A673 (cell line): Measurements from ENCODE around the gene GMDS.

Source experiments
- EZH2 ChIP-seq: fragments of 200-600 bp; sonication (generic); IDR thresholded peaks from 2 replicates; pipeline ENCODE4 v1.6.1; 2017; ENCODE audit warnings: borderline replicate concordance, low read depth, mild to moderate bottlenecking, mixed read lengths, antibody characterized with exemption, low read length; ENCODE audit not compliant: poor library complexity, severe bottlenecking
- TF ChIP-seq, protein P1 (sequence below): fragments of 300-800, 200-600 bp; sonication (generic); conservative IDR thresholded peaks from 2 replicates; pipeline ENCODE4 v1.5.1; 2017; ENCODE audit warnings: low read depth, mild to moderate bottlenecking, antibody characterized with exemption, low read length, moderate library complexity, mixed read lengths

DNA sequence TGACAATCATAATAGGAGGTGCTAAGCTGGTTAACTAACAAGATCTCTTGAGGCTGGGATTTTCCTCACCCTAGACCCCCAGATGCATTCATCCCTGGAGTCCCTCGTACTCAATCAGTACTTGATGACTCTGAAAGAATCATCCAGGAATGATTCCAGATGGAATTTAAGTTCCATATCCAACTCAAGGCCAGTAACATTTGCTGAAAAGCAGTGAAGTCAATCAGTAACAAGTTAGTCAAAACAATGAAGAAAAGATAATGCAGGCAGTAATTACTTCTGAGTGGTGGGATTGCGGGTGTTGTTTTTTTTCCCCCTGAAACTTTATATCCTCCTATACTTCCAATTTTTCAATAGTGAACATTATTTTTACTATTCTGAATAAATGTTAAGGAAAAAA, 18.6 kb downstream of the GMDS start:
- TF ChIP-seq, protein P1, sequence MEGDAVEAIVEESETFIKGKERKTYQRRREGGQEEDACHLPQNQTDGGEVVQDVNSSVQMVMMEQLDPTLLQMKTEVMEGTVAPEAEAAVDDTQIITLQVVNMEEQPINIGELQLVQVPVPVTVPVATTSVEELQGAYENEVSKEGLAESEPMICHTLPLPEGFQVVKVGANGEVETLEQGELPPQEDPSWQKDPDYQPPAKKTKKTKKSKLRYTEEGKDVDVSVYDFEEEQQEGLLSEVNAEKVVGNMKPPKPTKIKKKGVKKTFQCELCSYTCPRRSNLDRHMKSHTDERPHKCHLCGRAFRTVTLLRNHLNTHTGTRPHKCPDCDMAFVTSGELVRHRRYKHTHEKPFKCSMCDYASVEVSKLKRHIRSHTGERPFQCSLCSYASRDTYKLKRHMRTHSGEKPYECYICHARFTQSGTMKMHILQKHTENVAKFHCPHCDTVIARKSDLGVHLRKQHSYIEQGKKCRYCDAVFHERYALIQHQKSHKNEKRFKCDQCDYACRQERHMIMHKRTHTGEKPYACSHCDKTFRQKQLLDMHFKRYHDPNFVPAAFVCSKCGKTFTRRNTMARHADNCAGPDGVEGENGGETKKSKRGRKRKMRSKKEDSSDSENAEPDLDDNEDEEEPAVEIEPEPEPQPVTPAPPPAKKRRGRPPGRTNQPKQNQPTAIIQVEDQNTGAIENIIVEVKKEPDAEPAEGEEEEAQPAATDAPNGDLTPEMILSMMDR: no peak
- no peak for TF ChIP-seq EZH2
